GM19372 (cell line): ENCODE data around the gene LDB1.

ENCODE experiments used
- ATAC-seq: cut with Tn5 transposase; IDR thresholded peaks from one replicate; pipeline ENCODE4 v1.9.1; 2021; ENCODE audit warnings: mild to moderate bottlenecking, low read depth, moderate library complexity; ENCODE audit not compliant: unreplicated experiment

Gene LDB1

GRCh38 chr10:102114861-102115618, 5.1 kb downstream of the LDB1 start:
- ATAC-seq: peak; percentile 72

- no peak for ATAC-seq
These were observed 6.0 kb downstream of the LDB1 start for GRCh38 chr10:102113956-102114857.

- no peak for ATAC-seq
These were observed 6.8 kb downstream of the LDB1 start for GRCh38 chr10:102113261-102113955.

- ATAC-seq: no peak
These were observed 7.9 kb downstream of the LDB1 start for GRCh38 chr10:102112210-102112817.

GRCh38 chr10:102111276-102111675, 8.9 kb downstream of the LDB1 start:
- ATAC-seq: no peak

GRCh38 chr10:102109166-102110116, 10.7 kb downstream of the LDB1 start:
- ATAC-seq: no peak

GRCh38 chr10:102106998-102107397, 13.2 kb downstream of the LDB1 start:
- no peak for ATAC-seq

GRCh38 chr10:102102421-102102820, 17.7 kb downstream of the LDB1 start:
- no peak for ATAC-seq

GRCh38 chr10:102101152-102101551, 19.0 kb downstream of the LDB1 start:
- ATAC-seq: no peak

- no peak for ATAC-seq
These were observed 23.7 kb downstream of the LDB1 start for GRCh38 chr10:102096449-102096848.

GRCh38 chr10:102090772-102091171, 29.4 kb downstream of the LDB1 start:
- ATAC-seq: no peak

- no peak for ATAC-seq
These were observed 34.0 kb downstream of the LDB1 start for GRCh38 chr10:102086196-102086595.

GRCh38 chr10:102085336-102085735, 34.8 kb downstream of the LDB1 start:
- ATAC-seq: no peak

GRCh38 chr10:102083541-102083940, 36.6 kb downstream of the LDB1 start:
- no peak for ATAC-seq

- ATAC-seq: no peak
These were observed 47.3 kb downstream of the LDB1 start for GRCh38 chr10:102072673-102073527.

- no peak for ATAC-seq
These were observed 51.1 kb downstream of the LDB1 start for GRCh38 chr10:102069071-102069470.

GRCh38 chr10:102068216-102068615, 52.0 kb downstream of the LDB1 start:
- no peak for ATAC-seq

- no peak for ATAC-seq
These were observed 52.9 kb downstream of the LDB1 start for GRCh38 chr10:102067091-102067916.
